Stimulated activated CD4-positive, alpha-beta T cell treated with anti-CD3 and anti-CD28 coated beads, Interleukin-15, amount 100 ng/mL, for 24 hours (primary cell): Measurements from ENCODE around the gene KCNMB2.

Experiments used
- DNase-seq: peaks from one replicate; pipeline ENCODE4 v3.0.0-alpha.2; 2020

The KCNMB2 gene

DNA sequence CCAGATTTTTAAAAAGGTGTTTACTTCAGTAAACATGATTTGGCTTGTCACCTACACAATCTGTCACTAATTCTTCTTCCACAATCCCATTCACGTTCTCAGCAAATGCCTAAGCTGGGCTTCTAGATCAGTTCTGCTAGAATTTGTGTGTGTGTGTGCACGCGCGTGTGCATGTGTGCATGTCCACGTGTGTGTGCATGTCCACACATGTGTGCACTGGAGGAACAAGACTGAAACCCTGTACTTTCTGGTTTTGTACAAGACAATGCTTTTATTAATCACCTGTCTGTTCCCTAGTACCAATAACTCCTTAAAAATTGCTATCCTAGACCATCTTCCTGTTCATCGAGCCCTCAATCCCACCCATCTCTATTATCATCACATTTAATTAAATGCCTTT lies 229.2 kb downstream of the KCNMB2 start:
- DNase-seq, result no peak

- DNase-seq, result no peak
Measured at GRCh38 chr3:178767581-178767980, 231.3 kb downstream of the KCNMB2 start.

DNA sequence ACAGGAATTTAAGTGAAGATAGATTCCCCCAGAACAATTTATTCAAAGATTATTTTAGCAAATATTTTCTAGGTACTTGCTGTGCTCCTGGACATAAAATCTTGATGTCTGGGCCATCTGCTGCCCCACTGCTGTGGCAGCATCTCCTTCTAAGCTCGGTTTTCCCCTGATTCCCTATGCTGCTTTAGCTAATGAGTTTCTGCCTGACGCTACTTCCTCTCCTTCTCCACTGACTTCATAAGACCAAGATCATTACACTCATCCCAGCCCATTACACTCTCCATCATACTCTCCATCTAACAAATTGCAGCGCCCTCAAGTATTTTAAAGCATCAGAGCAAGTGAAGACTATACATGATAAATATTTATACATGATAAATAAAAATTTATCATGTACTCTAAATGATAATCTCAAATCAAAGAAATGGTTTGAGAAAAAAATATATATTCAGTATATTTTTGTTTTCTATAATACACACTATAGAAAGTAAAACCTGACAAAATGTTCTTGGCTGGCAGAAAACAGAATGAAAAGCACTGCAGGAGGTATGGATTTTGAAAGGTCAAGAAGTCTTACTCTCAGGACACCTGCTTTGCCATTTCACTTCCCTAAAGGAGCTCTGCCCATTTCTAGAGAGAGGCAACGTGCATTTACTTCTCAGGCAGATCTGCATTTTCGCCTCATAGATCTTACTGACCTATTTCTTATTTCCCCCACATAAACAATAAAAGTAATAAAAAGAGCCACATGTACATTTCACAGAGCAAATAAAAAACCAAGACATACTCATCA lies 232.0 kb downstream of the KCNMB2 start:
- DNase-seq, result no peak

- no peak for DNase-seq
Measured at GRCh38 chr3:178771511-178771910, 235.3 kb downstream of the KCNMB2 start.

DNA sequence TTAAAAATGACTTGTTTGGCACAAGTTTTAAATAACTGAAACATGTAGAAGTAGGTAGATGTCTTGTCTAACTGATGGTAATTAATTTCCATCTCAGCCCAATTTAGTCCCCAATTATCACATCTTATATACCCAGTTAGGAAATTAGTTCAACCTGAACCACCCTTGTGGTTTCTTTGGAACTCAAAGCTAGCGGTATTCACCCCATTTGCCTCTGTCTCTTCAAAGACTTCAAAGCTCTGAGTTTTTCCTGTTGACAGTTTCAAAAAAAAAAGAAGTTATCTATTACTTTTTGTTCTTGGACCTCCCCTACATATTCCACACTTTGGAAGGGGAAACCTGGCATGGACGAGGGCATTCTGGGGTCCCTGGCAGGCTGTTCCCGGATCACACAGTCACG lies 236.5 kb downstream of the KCNMB2 start:
- no peak for DNase-seq

DNA sequence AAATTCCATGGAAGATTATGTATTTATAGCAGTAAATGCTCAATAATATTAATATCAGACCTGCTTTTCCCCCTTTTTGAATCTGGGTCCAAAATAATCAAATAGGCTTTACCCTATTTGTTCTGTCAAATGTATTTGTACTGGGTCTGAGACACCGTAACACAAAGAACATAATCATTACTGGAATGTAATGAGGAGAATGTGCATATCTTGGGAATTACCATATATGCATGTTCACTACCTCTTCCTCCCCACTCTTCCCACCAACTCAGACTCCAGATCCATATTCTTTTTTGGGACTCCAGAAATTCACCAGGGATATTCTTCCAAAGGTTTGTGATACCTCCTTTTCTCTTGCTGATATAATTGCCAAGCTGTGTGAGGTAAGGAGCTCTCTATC lies 237.1 kb downstream of the KCNMB2 start:
- no peak for DNase-seq

GRCh38 chr3:178777718-178778411 lies 241.6 kb downstream of the KCNMB2 start:
- DNase-seq, result peak; percentile 3

- DNase-seq, result no peak
Measured at GRCh38 chr3:178778589-178778988, 242.4 kb downstream of the KCNMB2 start.

GRCh38 chr3:178785961-178786360 lies 249.7 kb downstream of the KCNMB2 start:
- DNase-seq, result no peak

DNA sequence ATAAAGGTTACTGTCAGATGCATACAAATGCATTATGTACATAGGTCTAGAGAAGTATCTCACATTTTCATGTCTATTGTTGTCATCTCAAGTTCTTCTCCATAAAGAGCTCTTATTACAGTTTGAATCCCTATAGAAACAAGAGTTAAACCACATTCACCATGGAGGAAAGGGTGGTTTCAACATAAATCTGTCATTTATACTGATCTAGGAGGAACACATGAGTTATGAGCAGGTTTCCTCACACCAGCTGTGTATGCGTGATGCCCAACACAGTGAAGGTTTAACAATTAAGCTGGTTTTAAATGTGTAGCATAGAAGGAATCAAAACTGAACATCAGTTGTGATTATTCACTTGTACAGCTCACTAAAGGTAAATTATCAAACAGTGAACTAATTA lies 251.7 kb downstream of the KCNMB2 start:
- DNase-seq, result no peak

DNA sequence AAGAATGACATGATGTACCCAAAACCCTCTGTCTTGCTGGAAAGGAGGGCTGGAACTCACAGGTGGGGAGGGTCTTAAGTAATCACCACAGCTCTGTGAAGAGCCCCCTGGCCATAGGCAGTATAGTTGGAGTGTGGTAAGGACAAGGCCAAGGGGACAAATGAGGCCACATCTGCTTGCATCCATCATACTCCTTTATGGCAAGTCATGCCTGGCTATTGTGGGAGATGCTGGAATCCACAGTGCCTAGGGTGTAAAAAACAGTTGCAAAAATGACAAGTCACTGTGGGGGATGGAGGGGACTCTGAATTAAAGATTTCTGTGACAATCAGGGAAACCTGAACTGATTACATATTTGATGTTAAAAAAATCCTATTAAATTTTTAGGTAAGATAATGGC lies 258.5 kb downstream of the KCNMB2 start:
- DNase-seq, result no peak

DNA sequence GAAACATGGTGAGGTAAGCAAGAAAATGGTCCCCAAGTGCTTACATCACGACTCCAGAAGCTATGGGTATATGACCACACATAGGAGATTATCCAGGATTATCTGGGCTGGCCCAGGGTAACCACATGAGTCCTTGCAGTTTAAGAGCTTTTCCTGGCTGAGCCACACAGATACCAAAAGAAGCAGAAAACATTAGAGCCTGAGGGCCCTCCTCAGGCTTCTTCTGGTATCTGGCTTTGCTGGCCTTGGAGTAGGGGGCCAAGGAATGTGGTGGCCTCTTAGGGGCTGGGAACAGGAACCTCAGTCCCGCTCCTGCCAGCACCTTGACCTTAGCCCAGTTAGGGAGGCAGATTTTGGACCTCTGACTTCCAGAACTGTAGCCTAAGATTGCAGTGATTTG lies 259.1 kb downstream of the KCNMB2 start:
- no peak for DNase-seq

- no peak for DNase-seq
Measured at GRCh38 chr3:178802259-178802658, 266.0 kb downstream of the KCNMB2 start.

DNA sequence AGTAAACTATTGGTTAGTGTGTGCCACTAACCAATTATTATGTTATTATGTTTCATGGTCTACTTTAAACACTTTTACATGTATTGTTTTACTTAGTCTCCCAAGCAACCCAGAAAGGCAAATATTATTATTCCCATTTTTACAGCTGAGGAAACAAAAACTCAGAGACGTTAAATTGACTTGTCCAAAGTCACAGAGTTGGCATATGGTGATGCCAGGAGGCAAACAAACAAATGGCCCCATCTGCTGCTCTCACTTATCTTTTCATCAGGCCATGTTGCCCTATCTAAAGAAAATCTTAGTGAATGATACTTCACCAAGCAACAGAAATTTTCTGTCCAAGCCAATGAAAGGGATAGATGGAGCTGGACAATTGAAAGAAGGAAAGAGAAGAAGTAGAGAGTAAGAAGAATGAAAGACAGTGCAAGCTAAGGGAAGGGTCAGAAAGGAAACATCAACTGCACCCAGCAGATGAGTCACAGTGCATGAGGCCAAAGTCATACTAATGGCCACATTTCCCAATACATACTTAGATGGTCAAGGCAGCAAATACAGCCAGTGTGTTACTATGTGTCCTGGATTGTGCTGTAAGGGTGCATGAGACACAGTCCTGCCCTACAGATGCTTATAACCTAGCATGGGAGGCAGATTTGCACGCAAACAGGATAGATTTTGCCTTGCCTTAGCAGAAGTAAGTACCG lies 266.9 kb downstream of the KCNMB2 start:
- DNase-seq, result no peak

DNA sequence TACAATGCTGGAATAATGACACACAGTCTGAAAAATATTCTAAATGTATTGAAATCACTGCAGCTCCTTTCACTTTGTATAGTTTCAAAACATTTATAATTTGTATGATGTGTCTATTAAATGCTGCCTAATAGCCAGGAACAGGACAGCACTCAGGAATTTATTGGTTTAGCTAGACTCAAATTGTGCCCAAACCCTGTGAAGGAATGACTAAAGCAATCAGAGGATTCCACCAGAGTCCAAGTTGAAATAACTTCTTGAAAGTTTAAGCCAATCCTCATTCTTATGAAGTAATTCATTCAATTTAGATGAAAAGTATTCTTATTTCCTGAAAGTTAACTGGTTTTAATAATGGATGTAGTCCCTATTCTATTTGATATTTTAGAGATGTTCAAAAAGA lies 268.4 kb downstream of the KCNMB2 start:
- DNase-seq, result no peak

GRCh38 chr3:178805741-178806140 lies 269.5 kb downstream of the KCNMB2 start:
- no peak for DNase-seq

GRCh38 chr3:178806651-178807050 lies 270.4 kb downstream of the KCNMB2 start:
- DNase-seq, result no peak

DNA sequence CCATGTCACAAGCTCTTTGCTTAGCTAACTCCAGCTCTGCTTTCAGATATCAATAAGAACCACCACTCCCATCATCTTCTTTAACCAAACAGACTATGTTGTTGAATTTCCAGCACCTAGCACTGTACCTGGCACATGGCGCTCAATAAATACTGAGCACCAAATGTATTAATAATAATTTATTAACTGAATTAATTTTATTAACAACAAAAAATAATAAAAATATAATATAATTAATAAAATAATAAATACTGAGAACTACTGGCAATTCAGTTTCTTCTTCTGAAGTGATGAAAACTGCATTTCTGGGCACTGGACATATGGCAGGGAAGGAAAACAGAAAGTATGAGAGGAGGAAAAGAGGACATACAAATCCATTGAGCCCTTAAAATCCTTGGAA lies 271.5 kb downstream of the KCNMB2 start:
- no peak for DNase-seq

GRCh38 chr3:178808748-178809147 lies 272.5 kb downstream of the KCNMB2 start:
- no peak for DNase-seq

- no peak for DNase-seq
Measured at GRCh38 chr3:178810181-178810580, 273.9 kb downstream of the KCNMB2 start.

- DNase-seq, result no peak
Measured at GRCh38 chr3:178822722-178823121, 286.5 kb downstream of the KCNMB2 start.

DNA sequence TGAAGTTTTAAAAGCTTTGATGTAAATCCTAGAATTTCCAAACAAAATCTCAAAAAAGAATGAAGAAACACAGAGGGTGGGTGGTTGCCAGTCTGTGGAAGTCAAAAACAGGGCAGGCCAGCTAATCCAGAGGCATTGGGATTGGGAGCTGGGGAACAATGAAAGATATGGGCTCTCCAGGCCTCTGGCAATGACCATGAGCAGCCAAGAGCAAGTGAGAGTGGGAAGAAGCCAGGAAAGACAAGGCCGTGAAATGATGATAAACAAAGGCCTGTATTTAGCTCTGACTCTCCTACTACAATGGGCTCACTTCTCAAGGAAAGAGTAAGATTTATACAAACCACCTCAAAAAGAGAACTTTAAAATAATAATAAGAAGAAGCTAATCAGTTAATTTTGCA lies 286.9 kb downstream of the KCNMB2 start:
- no peak for DNase-seq

- DNase-seq, result no peak
Measured at GRCh38 chr3:178823591-178824246, 287.5 kb downstream of the KCNMB2 start.
